SK-N-SH (cell line): Measurements from ENCODE around the gene RAB3B.

Source experiments
- CTCF ChIP-seq: fragments of 200-600 bp; sonication (generic); IDR thresholded peaks from 2 replicates; pipeline ENCODE4 v1.6.1; 2017; ENCODE audit warnings: antibody characterized with exemption, mild to moderate bottlenecking, moderate library complexity
- GATA2 ChIP-seq: sonication (generic); formaldehyde crosslinking; IDR thresholded peaks from 2 replicates; pipeline ENCODE4 v1.5.0; 2020; ENCODE audit warnings: mild to moderate bottlenecking, missing genetic modification reagents
- RFX5 ChIP-seq: IDR thresholded peaks from 2 replicates; pipeline ENCODE4 v1.6.1; 2012; ENCODE audit warnings: mild to moderate bottlenecking, improper control_type of control experiment, low read length
- USF2 ChIP-seq: fragments of 150-350 bp; IDR thresholded peaks from 2 replicates; pipeline ENCODE4 v1.6.1; 2017; ENCODE audit warnings: antibody characterized with exemption, low read length, low read depth, borderline replicate concordance
- YY1 ChIP-seq: IDR thresholded peaks from 2 replicates; pipeline ENCODE4 v1.4.0; 2012; ENCODE audit warnings: low read depth, mild to moderate bottlenecking

GRCh38 chr1:51922040-51922439, 68.5 kb downstream of the RAB3B start:
- TF ChIP-seq YY1: no peak
- no peak for TF ChIP-seq CTCF
- no peak for TF ChIP-seq RFX5
- no peak for TF ChIP-seq USF2
- no peak for TF ChIP-seq GATA2 (CRISPR knock-in tag)
